Smooth muscle cell (in vitro differentiated cells): ENCODE results near the gene SNCG. TPM values are rescaled to one million over a fixed set of nuclear protein-coding genes. Genes with fewer than 3 reads are reported as not detected.

Experiments
- DNase-seq: peaks from one replicate; lab custom pipeline; 2025; ENCODE audit not compliant: unreplicated experiment; lab: John Stamatoyannopoulos, UW
- H2AFZ ChIP-seq: fragments of 200-600 bp; sonication (generic); 2 replicates; pipeline ENCODE4 v1.6.0; 2016; ENCODE audit warnings: antibody characterized with exemption, low read depth, mild to moderate bottlenecking
- H3F3A ChIP-seq: fragments of 200-600 bp; sonication (generic); 2 replicates; pipeline ENCODE4 v1.6.0; 2017; ENCODE audit warnings: antibody characterized with exemption, low read depth
- H3K27ac ChIP-seq: fragments of 200-600 bp; sonication (generic); 2 replicates; pipeline ENCODE4 v1.5.1; 2016; ENCODE audit warnings: low read depth, mild to moderate bottlenecking
- H3K27me3 ChIP-seq: fragments of 200-600 bp; sonication (generic); 2 replicates; pipeline ENCODE4 v1.6.1; 2016; ENCODE audit warnings: low read depth, mild to moderate bottlenecking
- H3K36me3 ChIP-seq: fragments of 200-600 bp; sonication (generic); 2 replicates; pipeline ENCODE4 v1.5.1; 2016; ENCODE audit warnings: low read depth
- H3K4me1 ChIP-seq: fragments of 200-600 bp; sonication (generic); 2 replicates; pipeline ENCODE4 v1.5.1; 2016; ENCODE audit warnings: low read depth
- H3K4me2 ChIP-seq: fragments of 200-600 bp; sonication (generic); 2 replicates; pipeline ENCODE4 v1.6.0; 2016; ENCODE audit warnings: mild to moderate bottlenecking
- H3K4me3 ChIP-seq: fragments of 200-600 bp; sonication (generic); 2 replicates; pipeline ENCODE4 v1.5.1; 2016; ENCODE audit warnings: mild to moderate bottlenecking
- H3K79me2 ChIP-seq: fragments of 200-600 bp; sonication (generic); 2 replicates; pipeline ENCODE4 v1.6.0; 2016; ENCODE audit warnings: low read depth, mild to moderate bottlenecking
- H3K9ac ChIP-seq: fragments of 200-600 bp; sonication (generic); 2 replicates; pipeline ENCODE4 v1.6.0; 2016; ENCODE audit warnings: low read depth
- H3K9me3 ChIP-seq: fragments of 200-600 bp; sonication (generic); replicated peaks from 2 replicates; pipeline ENCODE4 v1.5.1; 2016; ENCODE audit warnings: low read depth
- H4K20me1 ChIP-seq: fragments of 200-600 bp; sonication (generic); 2 replicates; pipeline ENCODE4 v1.6.0; 2016; ENCODE audit warnings: low read depth
- CTCF ChIP-seq: fragments of 200-600 bp; sonication (generic); IDR thresholded peaks from 2 replicates; pipeline ENCODE4 v1.5.1; 2017; ENCODE audit warnings: borderline replicate concordance, mild to moderate bottlenecking, antibody characterized with exemption; ENCODE audit not compliant: insufficient read depth, poor library complexity, severe bottlenecking
- WGBS: methylation state at CpG from one replicate; pipeline ENCODE4 v1.1.7; 2016; ENCODE audit warnings: low lambda C conversion rate; 5-methylcytosine and 5-hydroxymethylcytosine counted together
- polyA plus RNA-seq: library from polyadenylated mRNA; unstranded; fragments of >200 nt; fragmentation: Nextera tagmentation; extraction: Ambion mirVana; gene quantifications from 2 replicates; pipeline ENCODE4 v1.2.1, GENCODE V29; 2016
- total RNA-seq: library from RNA; depleted of rRNA; stranded (reverse); fragments of >200 nt; gene quantifications from 2 replicates; pipeline ENCODE4 v1.2.3, GENCODE V29; 2014

The SNCG gene
- total and polyA plus RNA-seq, 2 experiments from 2014 or later, result 2.3 to 6.7 TPM

- Histone ChIP-seq H3K4me1 (peaks cover 30% of the 10 kb centered on the region), H4K20me1 (no peaks in the 10 kb centered on the region), H3K79me2 (no peaks in the 10 kb centered on the region), H3K4me2 (peak overlapping the region; percentile 85), H3K27me3 (no peaks in the 10 kb centered on the region), H3K9me3 (no peaks in the 10 kb centered on the region), H3K36me3 (no peaks in the 10 kb centered on the region), H3K4me3 (peak overlapping the region; percentile 70), H3F3A (peaks cover 7% of the 10 kb centered on the region), H3K9ac (no peak overlapping the region), H3K27ac (peak overlapping the region; percentile 95), H2AFZ (no peak overlapping the region)
- no peak for TF ChIP-seq CTCF
- no peak for DNase-seq
- 60% methylated on average over 8 of the region's 8 CpGs for WGBS
Measured at GRCh38 chr10:86969421-86970041, 11.1 kb downstream of the SNCG start.

- Histone ChIP-seq H3K4me3 (peak overlapping the region; percentile 70), H3K9me3 (no peaks in the 10 kb centered on the region), H3K27me3 (no peaks in the 10 kb centered on the region), H3F3A (peaks cover 7% of the 10 kb centered on the region), H2AFZ (peak overlapping the region; percentile 78), H3K27ac (peak overlapping the region; percentile 95), H3K4me2 (peak overlapping the region; percentile 85), H3K79me2 (no peaks in the 10 kb centered on the region), H3K4me1 (peaks cover 30% of the 10 kb centered on the region), H3K9ac (peak overlapping the region; percentile 97), H4K20me1 (no peaks in the 10 kb centered on the region), H3K36me3 (no peaks in the 10 kb centered on the region)
- peak; percentile 3 for TF ChIP-seq CTCF
- WGBS, result 27% methylated on average over 27 of the region's 30 CpGs
- no peak for DNase-seq
Measured at GRCh38 chr10:86970162-86970981, 12.0 kb downstream of the SNCG start.

GRCh38 chr10:86970982-86971231 is 12.5 kb downstream of the SNCG start:
- H3F3A ChIP-seq, result peaks cover 7% of the 10 kb centered on the region
- H2AFZ ChIP-seq, result peak overlapping the region; percentile 78
- DNase-seq, result no peak
- peak overlapping the region; percentile 97 for H3K9ac ChIP-seq
- peak overlapping the region; percentile 70 for H3K4me3 ChIP-seq
- no peaks in the 10 kb centered on the region for H3K79me2 ChIP-seq
- WGBS, result 0% methylated on average over 9 of the region's 20 CpGs
- H3K4me2 ChIP-seq, result peak overlapping the region; percentile 85
- H4K20me1 ChIP-seq, result no peaks in the 10 kb centered on the region
- peak overlapping the region; percentile 95 for H3K27ac ChIP-seq
- H3K9me3 ChIP-seq, result no peaks in the 10 kb centered on the region
- H3K36me3 ChIP-seq, result no peaks in the 10 kb centered on the region
- H3K27me3 ChIP-seq, result no peaks in the 10 kb centered on the region
- H3K4me1 ChIP-seq, result peaks cover 30% of the 10 kb centered on the region
- peak; percentile 1 for TF ChIP-seq CTCF
